ENCODE results near the gene NOC2L. TPM values are rescaled to one million over a fixed set of nuclear protein-coding genes. Genes with fewer than 3 reads are reported as not detected.

Gene NOC2L
- total RNA-seq, 1 donor from 2014 or later, result 54.1 TPM

DNA sequence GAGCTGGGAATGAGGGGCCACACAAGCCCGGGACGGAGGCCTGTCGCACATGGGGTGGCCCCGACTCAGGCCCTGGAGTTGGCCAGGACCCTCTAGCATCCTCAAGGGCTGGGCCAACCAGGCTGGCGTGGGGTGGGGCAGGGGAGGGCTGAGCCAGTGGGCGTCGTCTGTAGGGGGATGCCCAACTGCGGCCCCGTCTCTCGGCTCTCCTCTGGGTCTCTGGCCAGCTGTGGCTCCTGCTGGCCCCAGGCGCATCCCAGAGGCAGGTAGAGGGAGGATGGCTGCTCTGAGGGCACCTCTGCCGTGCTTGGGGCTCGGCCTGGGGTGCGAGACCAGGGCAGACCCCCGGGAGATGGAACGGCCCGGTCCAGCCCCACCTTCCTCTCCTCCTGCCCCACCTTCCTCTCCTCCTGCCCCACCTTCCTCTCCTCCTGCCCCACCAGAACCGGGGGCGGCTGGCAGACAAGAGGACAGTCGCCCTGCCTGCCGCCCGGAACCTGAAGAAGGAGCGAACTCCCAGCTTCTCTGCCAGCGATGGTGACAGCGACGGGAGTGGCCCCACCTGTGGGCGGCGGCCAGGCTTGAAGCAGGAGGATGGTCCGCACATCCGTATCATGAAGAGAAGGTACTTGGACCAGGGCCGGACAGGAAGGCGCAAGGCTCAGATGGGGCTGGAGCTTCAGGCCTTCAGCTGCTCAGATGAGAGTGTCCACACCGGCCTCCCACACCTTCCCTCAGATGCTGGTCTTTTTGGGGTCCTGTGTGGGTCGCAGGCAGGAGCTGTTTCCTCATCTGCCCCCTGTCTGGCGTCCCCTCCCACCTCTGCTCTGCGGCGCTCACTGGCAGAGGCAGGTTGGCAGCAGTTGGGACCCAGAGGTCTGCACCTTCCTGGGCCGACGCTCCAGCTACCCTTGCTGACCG lies 29.1 kb downstream of the NOC2L start:
- DNase-seq (ENCODE audit: low spot score), result no peak

DNA sequence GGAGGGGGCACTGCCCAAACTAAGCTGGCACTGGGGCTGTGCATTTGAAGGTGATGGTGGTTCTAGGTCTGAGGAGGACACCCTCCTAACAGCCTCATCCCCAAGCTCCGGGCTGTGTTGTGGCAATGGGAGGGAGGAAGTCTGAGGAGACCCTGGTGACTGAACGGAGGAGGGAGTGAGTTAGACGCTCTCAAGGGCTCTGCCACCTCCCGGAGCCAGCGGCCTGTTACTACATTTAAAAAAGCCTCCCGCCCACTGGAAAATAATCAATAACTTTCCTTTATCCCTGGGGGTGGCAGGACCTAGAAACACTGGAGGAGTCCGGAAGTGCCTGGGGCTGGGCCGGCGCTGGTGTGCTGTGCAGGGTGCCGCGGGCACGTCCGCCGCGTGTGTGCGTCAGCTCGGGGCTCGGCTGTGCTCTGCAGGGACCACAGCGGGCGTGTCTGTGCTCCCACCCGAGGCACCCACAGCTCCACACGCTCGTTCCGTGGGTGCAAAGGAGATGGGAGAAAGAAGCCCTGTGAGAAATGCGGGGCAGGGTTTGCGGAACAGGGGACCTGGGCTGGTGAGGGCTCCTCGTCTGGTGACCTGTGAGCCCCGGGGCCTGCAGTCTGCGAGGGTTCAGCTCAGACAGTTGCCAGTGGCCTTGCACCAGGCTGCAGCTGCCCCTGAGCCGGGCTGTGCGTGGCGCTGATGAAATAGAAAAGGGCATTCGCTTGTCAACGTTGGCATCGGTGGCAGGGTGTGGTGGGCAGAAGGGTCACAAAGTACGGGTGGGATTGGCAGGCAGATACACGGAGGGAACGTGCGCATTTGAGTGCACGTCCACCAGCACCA lies 30.0 kb downstream of the NOC2L start:
- no peak for DNase-seq (ENCODE audit: low spot score)

DNA sequence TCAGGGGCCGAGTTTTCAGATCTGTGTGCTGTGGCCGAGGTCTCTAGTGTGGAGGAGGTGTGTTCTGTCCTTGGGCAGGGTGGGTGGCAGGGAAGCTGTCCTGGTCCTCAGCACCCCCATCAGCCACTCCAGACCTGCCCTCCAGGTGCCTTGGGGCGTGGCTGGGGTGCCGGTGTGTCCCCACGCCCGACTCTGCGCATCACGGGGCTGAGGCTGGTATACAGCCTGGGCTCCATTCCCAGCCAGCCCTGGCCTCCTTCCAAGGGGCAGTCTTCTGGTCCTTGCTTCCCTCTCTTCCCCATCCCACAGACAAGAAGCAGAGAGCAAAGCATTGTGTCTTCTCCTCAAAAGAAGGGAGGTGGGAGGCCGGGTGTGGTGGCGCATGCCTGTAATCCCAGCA lies 31.3 kb downstream of the NOC2L start:
- no peak for DNase-seq (ENCODE audit: low spot score)

DNA sequence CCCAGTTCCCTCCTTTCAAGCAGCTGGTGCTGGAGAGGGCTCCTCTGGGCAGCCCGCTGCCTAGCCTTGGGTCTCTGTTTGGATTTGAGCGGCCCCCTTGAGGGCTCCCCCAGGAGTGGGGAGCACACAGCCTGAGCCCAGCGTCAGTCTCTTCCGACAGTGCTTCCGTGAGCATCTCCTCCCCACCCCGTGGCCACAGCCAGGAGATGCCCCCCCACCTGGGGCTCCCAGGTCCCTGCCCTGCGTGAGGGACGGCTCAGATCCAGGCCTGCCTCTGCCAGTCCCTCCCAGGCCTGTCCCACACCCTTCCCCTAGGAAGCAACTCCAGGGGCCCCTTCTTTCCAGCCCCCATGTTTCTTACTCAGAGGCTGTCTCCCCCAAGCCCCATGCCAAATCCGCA lies 31.8 kb downstream of the NOC2L start:
- no peak for DNase-seq (ENCODE audit: low spot score)

DNA sequence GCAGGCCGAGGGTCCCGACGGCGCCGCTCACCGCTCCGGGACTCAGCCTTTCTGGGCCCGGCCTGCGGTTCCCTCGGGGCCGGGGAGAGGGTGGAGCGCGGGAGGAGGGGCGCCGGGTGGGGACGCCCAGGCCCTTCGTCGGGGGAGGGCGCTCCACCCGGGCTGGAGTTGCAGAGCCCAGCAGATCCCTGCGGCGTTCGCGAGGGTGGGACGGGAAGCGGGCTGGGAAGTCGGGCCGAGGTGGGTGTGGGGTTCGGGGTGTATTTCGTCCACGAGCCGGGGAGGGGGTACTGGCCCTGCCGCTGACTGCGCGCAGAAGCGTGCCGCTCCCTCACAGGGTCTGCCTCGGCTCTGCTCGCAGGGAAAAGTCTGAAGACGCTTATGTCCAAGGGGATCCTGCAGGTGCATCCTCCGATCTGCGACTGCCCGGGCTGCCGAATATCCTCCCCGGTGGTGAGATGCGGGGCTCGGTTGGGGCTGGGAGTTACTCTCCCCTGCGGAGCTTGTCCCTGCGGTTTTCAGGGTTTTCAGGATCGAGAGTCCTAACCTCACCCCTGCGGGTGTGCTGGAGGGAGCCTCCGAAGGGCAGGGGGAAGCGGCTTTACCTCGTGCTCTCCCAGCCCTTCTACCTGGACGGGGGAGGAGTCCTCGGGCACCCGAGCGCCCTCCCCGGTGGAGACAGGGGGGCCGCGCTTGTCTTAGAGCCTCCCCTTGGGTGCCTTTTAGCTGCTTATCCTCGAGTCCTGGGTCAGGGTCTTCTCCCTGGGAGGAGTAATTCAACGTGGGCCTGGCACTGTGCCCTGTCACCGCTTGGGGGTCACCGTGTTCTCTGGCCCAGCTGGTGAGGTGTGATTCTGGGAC lies 33.3 kb downstream of the NOC2L start:
- no peak for DNase-seq (ENCODE audit: low spot score)

DNA sequence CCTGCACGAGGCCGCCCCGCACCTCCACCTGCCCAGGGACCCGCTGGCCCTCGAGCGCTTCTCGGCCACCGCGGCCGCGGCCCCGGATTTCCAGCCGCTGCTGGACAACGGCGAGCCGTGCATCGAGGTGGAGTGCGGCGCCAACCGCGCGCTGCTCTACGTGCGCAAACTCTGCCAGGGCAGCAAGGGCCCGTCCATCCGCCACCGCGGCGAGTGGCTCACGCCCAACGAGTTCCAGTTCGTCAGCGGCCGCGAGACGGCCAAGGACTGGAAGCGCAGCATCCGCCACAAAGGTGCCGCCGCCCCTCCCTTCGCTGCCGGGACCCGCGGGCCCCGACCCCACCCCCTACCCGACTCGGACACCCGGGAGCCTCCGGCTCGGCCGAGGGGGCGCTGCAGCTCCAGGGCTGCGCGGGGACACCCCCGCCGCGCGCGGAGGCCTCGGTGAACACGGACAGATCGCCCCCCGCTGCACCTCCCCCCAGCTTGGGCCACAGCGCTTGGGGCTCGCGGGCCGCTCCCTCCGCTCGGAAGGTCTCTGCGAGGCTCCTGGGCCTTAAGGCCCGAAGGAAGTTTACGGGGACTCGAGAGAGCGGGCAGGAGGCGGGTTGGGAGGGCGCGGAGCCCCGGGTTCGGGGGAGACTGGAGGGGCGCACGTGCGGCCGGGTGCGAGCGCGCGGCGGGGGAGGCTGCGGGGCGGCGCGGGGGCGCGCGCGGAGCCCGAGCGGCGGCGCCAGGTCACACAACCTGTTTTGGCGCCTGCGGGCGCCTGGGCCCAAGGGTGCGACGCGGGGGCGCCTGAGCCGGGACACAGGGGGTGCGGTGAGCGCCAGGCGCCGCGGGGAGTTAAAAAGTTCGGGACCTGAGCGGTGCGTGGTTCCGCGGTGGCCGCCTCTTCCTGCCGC lies 34.1 kb downstream of the NOC2L start:
- no peak for DNase-seq (ENCODE audit: low spot score)

DNA sequence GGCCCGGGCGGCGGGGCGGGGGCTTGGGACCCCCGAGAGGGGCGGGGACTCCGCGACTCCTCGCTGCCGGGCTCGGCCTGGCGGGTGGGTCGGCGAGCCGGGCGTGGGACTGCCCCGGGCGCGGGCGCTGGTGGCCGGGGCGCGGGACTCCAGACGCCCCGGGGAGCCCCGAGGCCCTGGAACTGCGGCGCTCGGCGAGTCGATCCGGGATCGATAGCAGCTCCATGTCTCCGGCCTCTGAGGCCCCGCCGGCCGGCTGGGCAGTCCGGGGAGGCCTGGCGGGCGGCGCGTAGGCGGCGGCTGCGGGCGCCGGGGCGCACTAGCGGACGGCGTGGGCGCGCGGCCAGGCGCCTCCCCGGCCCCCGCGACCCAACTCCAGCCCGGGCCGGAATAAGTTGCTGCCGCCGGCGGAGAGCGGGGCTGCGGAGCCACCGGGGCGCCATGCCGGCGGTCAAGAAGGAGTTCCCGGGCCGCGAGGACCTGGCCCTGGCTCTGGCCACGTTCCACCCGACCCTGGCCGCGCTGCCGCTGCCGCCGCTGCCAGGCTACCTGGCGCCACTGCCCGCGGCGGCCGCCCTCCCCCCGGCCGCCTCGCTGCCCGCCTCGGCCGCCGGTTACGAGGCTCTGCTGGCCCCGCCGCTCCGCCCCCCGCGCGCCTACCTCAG lies 34.9 kb downstream of the NOC2L start:
- DNase-seq (ENCODE audit: low spot score), result no peak

DNA sequence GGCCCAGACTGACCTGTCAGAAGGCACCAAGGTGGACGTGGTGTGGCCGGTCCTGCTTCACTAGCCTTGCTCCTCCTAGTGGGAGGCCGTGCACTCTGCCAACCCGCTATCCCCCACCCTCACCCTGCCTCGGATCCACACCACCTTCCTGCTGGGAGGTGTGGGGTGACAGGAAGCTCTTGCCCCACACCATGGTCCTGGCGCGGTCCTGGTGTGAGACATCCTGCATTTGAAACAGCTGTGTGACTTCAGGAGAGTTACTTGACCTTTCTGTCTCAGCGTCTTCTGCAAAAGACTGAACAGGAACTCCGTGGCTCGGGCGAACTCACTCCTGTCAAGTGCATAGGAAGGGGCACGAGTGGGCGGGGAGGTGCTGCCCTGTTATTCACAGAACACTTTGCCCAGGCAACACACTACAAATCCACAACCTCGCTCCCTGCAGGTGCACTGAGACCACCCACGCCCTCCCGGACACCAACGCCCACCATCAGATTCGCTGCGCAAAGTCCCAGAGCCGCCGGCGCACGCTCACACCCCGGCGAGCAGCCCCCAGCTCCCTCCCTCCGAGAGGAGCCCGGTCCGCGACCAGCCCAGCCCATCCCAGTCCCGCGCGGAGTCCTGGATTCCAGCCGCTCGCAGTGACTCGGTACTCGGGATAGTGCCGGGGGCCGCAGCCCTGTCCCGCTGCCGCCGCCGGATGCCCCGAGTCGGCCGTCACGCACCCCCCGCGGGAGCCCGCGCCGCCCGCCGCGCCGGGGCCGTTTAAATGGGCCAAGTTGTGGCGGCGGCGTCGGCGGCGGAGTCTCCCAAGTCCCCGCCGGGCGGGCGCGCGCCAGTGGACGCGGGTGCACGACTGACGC lies 35.7 kb downstream of the NOC2L start, which contains the start of gene SAMD11:
SAMD11 (plus strand) TSS at position 793 of the 860 bp plus-strand sequence. CDS start 509 bp downstream, outside the sequence.
- DNase-seq (ENCODE audit: low spot score), result peak; percentile 84

DNA sequence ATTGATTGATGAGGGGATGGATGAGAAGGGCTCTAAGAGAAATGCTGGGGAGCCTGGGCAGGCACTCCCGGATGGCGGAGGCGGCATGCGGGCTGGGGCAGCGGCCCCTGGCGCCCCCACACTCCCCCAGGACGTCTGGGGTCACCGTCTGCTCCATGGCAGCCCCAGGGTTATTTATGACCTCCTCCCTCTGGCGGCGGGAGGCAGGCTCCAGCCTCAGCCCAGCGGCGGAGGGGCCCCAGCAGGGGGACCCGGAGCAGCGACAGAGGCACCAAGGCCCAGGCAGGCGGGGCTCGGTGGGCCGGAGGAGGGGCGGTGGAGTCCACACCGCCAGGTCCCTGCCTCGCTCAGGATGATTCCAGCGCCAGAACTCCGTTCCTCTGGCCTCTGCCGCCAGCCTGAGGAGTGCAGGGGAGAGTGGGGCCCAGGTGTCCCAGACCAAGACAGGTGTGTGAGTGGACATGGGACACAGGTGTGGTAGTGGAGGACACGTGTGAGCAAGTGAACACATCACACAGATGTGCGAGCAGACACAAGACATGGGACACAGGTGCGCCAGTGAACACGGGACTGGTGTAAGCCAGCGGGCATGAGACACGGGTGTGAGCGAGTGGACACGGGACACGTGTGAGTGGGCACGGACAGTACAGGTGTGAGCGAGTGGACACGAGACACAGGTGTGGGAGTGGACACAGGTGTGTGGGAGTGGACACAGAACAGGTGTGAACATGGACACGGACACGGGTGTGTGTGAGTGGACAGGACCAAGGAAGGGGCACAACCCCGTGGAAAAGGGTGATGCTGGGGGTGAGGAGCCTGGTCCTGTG lies 37.8 kb downstream of the NOC2L start:
- peak; percentile 54 for DNase-seq (ENCODE audit: low spot score)

DNA sequence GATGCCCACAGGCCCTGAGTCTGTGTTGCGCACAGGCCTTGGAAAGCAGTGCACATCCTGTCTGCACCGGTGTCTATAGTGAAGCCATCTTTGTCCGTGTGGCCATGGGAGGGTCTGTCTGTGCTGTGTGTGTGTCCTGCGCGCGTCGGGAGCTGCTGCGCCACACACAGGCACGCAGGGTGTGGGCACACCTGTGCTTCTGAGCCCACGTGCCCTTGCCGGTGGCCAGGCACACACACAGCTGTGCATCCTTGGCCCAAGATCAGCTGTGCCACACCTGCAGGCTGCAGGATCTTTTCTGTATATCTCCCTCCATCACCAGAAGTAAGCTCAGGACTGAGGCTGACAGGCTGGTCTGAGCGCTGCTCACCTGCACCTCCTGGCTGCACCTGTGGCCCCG lies 38.5 kb downstream of the NOC2L start:
- no peak for DNase-seq (ENCODE audit: low spot score)

DNA sequence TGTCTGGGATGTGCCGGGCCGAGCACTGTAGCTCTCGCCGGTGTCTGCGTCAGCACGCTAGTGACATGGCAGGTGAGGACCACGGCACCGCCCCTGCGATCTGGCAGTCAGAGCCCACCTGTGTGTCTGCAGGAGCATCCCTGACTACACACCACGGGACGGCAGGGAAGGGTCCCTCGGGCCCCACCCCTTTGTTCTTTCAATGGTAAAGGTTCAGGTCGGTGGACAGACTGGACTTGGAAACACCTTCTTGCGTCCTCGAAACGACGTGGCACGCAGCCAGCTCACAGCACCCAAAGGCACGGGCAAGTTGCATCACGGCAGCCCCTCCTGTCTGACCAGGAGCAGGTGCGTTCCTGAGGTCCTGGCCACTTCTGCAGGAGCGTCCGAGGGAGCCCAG lies 39.0 kb downstream of the NOC2L start:
- DNase-seq (ENCODE audit: low spot score), result no peak

DNA sequence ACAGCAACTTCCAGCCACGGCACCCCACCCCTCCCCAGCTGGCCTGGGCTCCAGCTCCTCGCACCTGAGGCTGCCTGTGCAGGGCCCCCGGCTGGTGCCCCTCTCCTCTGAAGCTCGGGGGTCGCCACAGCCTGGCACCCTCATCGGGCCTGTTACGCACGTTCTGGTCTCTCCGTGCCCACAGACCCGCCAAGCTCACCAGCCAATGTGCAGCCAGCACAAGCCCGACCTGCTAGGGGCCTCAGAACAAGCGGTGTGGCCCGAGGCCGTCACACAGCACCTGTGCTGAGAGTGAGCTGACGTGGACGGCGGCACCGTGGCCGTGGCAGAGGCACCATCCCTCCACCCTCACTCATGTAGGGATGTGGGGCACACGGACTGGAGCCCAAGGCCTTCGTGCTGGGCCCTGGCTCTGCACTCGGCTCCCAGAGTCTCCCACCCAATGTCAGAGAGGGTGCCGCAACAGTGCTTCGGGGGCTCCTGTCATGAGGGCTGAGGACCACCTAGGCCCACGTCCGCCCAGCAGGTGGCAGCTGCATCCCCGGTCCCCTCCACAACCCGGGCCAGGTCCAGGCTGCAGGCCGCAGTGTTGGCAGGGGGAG lies 39.7 kb downstream of the NOC2L start:
- DNase-seq (ENCODE audit: low spot score), result no peak

DNA sequence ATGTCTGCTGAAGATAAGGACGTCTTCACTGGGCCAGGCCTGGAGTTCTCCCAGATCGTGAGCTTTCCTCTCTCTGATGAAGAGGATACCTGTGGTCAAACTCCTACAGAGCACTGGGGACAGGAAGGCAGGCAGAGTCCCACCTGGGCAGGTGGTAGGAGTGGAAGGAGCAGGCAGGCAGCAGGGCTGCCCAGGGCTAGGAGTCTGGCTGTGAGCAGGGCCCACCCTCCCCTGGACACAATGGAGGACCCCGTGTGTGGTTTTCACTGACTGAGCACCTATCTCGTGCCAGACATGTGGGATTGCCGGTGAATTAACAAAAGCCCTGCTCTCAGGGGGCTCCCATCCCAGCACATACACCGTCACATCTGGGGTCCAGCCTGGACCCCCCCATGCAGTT lies 40.2 kb downstream of the NOC2L start:
- no peak for DNase-seq (ENCODE audit: low spot score)

DNA sequence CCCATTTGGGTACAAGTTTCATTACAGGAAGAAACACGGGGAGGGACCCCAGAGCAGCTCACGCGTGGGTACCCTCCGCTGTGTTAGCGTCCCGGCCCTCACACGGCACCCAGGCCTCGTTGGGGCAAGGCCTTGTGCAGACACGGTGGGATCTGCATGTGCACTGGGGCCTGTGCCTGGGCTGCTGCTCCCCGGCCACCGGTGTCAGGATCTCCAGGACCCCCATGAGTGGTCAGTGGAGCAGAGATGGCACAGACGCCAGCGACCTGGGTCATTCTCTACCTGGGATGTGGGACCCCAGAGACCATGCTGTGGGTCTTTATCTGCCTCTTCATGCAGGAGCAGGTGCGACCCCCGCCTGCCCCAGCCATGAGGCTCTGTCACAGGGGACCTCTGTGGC lies 40.7 kb downstream of the NOC2L start:
- no peak for DNase-seq (ENCODE audit: low spot score)

DNA sequence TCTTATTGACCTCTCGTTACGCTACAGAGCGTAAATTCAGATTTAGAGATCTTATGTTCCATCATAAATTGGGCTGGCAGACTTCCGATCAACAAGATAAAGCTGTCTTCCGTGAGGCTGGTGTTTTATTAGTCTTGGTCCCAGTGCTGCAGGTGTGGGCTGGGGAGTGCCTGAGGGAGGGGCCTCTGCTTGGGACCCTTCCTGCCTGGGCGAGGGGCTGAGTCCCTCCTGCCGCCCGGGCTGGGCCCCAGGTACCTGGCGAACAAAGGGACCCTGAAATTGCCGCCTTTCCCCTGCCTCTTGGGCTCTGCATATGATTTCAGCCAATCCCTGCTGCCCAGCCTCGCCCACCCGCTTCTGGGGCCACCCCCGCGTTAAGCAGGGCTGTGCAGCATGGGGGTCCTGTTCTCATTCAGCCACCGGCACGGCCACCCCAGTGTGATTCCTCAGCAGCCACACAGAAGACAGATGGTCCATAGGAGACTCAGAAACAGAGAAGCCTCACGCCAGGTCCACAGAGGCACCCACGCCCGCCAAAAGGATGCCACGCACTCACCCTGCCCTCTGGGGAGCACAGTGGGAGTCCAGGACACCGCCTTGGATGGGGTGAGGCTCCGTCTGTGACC lies 41.5 kb downstream of the NOC2L start:
- DNase-seq (ENCODE audit: low spot score), result no peak

DNA sequence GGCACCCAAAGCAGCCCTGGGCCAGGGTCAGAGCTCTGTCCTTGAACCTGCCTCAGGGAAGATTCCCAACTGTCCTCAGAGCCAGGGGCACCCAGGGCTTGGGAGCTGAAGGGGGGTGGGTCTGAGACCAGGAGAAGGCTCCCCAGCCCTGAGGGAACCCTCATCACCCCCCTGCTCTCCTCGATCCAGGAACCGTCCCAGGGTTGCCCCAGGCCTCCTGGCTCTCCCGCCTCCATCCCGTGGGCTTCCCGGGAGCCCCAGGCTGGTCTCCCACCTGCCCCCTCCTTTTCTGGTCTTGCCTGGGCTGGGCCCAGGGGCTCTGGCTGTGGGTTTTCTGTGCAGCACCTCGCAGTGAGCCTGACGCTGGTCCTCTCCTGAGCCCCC lies 42.0 kb downstream of the NOC2L start:
- DNase-seq (ENCODE audit: low spot score), result no peak

All from mucosa of gallbladder (tissue), 1 donor.